HCT116 (cell line): ENCODE data around the gene SND1. TPM values are rescaled to one million over a fixed set of nuclear protein-coding genes. Genes with fewer than 3 reads are reported as not detected.

Experiments used
- ATAC-seq: fragments of 200-7000 bp; cut with Tn5 transposase; 2 replicates; pipeline ENCODE4 v1.9.1; 2020; ENCODE audit warnings: mild to moderate bottlenecking, moderate library complexity
- BruUV-seq: library from RNA; stranded (reverse); fragments of 400-500 nt; replicated peaks from 2 replicates; lab custom pipeline; 2021; lab: Mats Ljungman, UMichigan
- CTCF ChIA-PET: fragments of 300-600 bp; sonication (Branson Sonifier 250); formaldehyde crosslinking; loops from one replicate; lab custom pipeline; 2021; ENCODE audit warnings: antibody characterized with exemption; lab: Charles Lee
- POLR2A ChIA-PET: fragments of 300-600, 350-600 bp; sonication (Branson Sonifier 250); formaldehyde crosslinking; loops from one replicate; lab custom pipeline; 2021; ENCODE audit warnings: antibody characterized with exemption; lab: Charles Lee
- RAD21 ChIA-PET, 2 experiments: fragments of 300-600 bp; sonication (Branson Sonifier 250); formaldehyde crosslinking; loops; one replicate each; lab custom pipeline; 2023; ENCODE audit warnings: low total read pairs in 2 of 2; ENCODE audit not compliant: uncharacterized antibody in 2 of 2, unreplicated experiment in 2 of 2, low non-redundant PET in 1 of 2; lab: Charles Lee
- DNase-seq: peaks from one replicate; pipeline ENCODE4 v3.0.0-alpha.2; 2010; ENCODE audit warnings: low read depth, low spot score
- H2AFZ ChIP-seq: fragments of 200-600 bp; shearing (Covaris generic), sonication (generic); 2 replicates; pipeline ENCODE4 v1.6.1; 2017; ENCODE audit warnings: low read depth, mixed run types, mixed read lengths, antibody characterized with exemption, low read length; ENCODE audit not compliant: poor library complexity, severe bottlenecking
- H3K27ac ChIP-seq: 2 replicates; pipeline ENCODE4 v1.5.1; 2012; ENCODE audit warnings: low read depth, low read length
- H3K27me3 ChIP-seq: fragments of 200-600 bp; sonication (generic); 2 replicates; pipeline ENCODE4 v1.6.1; 2016; ENCODE audit warnings: mixed run types, low read length, mixed read lengths; ENCODE audit not compliant: insufficient read depth
- H3K36me3 ChIP-seq, 2 experiments: fragments of 200-500 bp in 1 of 2; fragments of 200-600 bp in 1 of 2; sonication (Bioruptor generic) in 1 of 2; sonication (generic) in 1 of 2; 2 replicates each; pipeline versions ENCODE4 v1.5.1 to v1.6.1; 2014 to 2016; ENCODE audit warnings: low read length in 2 of 2, inconsistent platforms in 1 of 2, mixed read lengths in 1 of 2, mixed run types in 1 of 2; ENCODE audit not compliant: insufficient read depth in 2 of 2, control insufficient read depth in 1 of 2
- H3K4me1 ChIP-seq, 2 experiments: fragments of 200-600 bp in 1 of 2; sonication (generic) in 1 of 2; 2 replicates each; pipeline versions ENCODE4 v1.5.1 to v1.6.1; 2012 to 2017; ENCODE audit warnings: low read length in 2 of 2, inconsistent platforms in 1 of 2, mild to moderate bottlenecking in 1 of 2, mixed read lengths in 1 of 2, mixed run types in 1 of 2, moderate library complexity in 1 of 2; ENCODE audit not compliant: insufficient read depth in 2 of 2, control insufficient read depth in 1 of 2
- H3K4me2 ChIP-seq: fragments of 200-600 bp; sonication (generic); 2 replicates; pipeline ENCODE4 v1.6.1; 2017; ENCODE audit warnings: mixed run types, low read length, mixed read lengths
- H3K4me3 ChIP-seq, 2 experiments: fragments of 200-600 bp in 1 of 2; sonication (generic) in 1 of 2; replicated peaks in 1 of 2; 2 replicates each; pipeline ENCODE4 v1.5.1; 2011 to 2016; ENCODE audit warnings: low read length in 2 of 2, control low read depth in 1 of 2, low read depth in 1 of 2, mild to moderate bottlenecking in 1 of 2, mixed read lengths in 1 of 2, mixed run types in 1 of 2
- H3K79me2 ChIP-seq: fragments of 200-600 bp; sonication (generic); 2 replicates; pipeline ENCODE4 v1.6.1; 2017; ENCODE audit warnings: mild to moderate bottlenecking, mixed run types, low read length, moderate library complexity, mixed read lengths; ENCODE audit not compliant: insufficient read depth
- H3K9ac ChIP-seq: fragments of 200-600 bp; sonication (generic); 2 replicates; pipeline ENCODE4 v1.6.1; 2016; ENCODE audit warnings: low read length, mixed read lengths
- H3K9me2 ChIP-seq: fragments of 200-600 bp; sonication (generic), shearing (Covaris generic); 2 replicates; pipeline ENCODE4 v1.6.1; 2017; ENCODE audit warnings: mixed run types, mild to moderate bottlenecking, moderate library complexity; ENCODE audit not compliant: insufficient read depth
- H3K9me3 ChIP-seq, 2 experiments: fragments of 200-500 bp in 1 of 2; fragments of 200-600 bp in 1 of 2; sonication (Bioruptor generic) in 1 of 2; sonication (generic) in 1 of 2; 2 replicates each; pipeline ENCODE4 v1.6.1; 2014 to 2017; ENCODE audit warnings: low read length in 2 of 2, mixed read lengths in 2 of 2, inconsistent platforms in 1 of 2, low read depth in 1 of 2, mild to moderate bottlenecking in 1 of 2, mixed run types in 1 of 2, moderate library complexity in 1 of 2; ENCODE audit not compliant: control insufficient read depth in 1 of 2, insufficient read depth in 1 of 2
- H4K20me1 ChIP-seq: fragments of 200-600 bp; sonication (generic), shearing (Covaris generic); 2 replicates; pipeline ENCODE4 v1.6.1; 2017; ENCODE audit warnings: mixed run types, mild to moderate bottlenecking, moderate library complexity; ENCODE audit not compliant: insufficient read depth
- EGR1 ChIP-seq: IDR thresholded peaks from 2 replicates; pipeline ENCODE4 v1.6.1; 2012; ENCODE audit warnings: low read depth
- ELF1 ChIP-seq: IDR thresholded peaks from 2 replicates; pipeline ENCODE4 v1.6.1; 2012; ENCODE audit warnings: low read depth, borderline replicate concordance
- EZH2 ChIP-seq: fragments of 200-600 bp; sonication (generic); IDR thresholded peaks from 2 replicates; pipeline ENCODE4 v1.6.1; 2017; ENCODE audit warnings: antibody characterized with exemption, mixed run types
- FOSL1 ChIP-seq: IDR thresholded peaks from 2 replicates; pipeline ENCODE4 v1.6.1; 2012; ENCODE audit warnings: low read depth
- JUND ChIP-seq: IDR thresholded peaks from 2 replicates; pipeline ENCODE4 v1.6.1; 2012
- POLR2AphosphoS5 ChIP-seq: IDR thresholded peaks from 2 replicates; pipeline ENCODE4 v1.6.1; 2011; ENCODE audit warnings: mild to moderate bottlenecking, low read depth, low read length, moderate library complexity
- SRF ChIP-seq: IDR thresholded peaks from 2 replicates; pipeline ENCODE4 v1.6.1; 2012; ENCODE audit warnings: low read depth
- YY1 ChIP-seq: IDR thresholded peaks from 2 replicates; pipeline ENCODE4 v1.6.1; 2011; ENCODE audit warnings: low read length, low read depth, moderate library complexity, mild to moderate bottlenecking; ENCODE audit not compliant: insufficient replicate concordance; ENCODE audit errors: extremely low read depth
- ZBTB33 ChIP-seq: IDR thresholded peaks from 2 replicates; pipeline ENCODE4 v1.6.1; 2011; ENCODE audit warnings: mild to moderate bottlenecking, low read length, moderate library complexity; ENCODE audit not compliant: insufficient replicate concordance; ENCODE audit errors: extremely low read depth
- ZNF274 ChIP-seq: fragments of 200-500 bp; sonication (Bioruptor generic); IDR thresholded peaks from 2 replicates; pipeline ENCODE4 v1.6.1; 2014; ENCODE audit warnings: mild to moderate bottlenecking, low read depth, low read length, inconsistent platforms
- intact Hi-C: fragments of 100-400 bp; cut with micrococcal nuclease; formaldehyde crosslinking; loops from 2 replicates; pipeline ENCODE4 v1.10.0; 2022
- total RNA-seq: library from RNA; stranded (reverse); gene quantifications from one replicate; pipeline ENCODE4 v1.2.1, GENCODE V29; 2021; ENCODE audit not compliant: unreplicated experiment
- TF ChIP-seq, protein P1 (sequence below): IDR thresholded peaks from 2 replicates; pipeline ENCODE4 v1.6.1; 2012
- TF ChIP-seq, protein P2 (sequence below), 3 experiments: fragments of 200-600 bp in 1 of 3; sonication (generic) in 1 of 3; IDR thresholded peaks in 2 of 3; conservative IDR thresholded peaks in 1 of 3; 2 replicates each; pipeline ENCODE4 v1.5.1; 2012 to 2017; ENCODE audit warnings: low read depth in 2 of 3, low read length in 2 of 3, antibody characterized with exemption in 1 of 3, borderline replicate concordance in 1 of 3, control low read depth in 1 of 3, mild to moderate bottlenecking in 1 of 3, mixed read lengths in 1 of 3, mixed run types in 1 of 3, moderate library complexity in 1 of 3; ENCODE audit not compliant: insufficient read depth in 1 of 3
- TF ChIP-seq, protein P3 (sequence below): IDR thresholded peaks from 2 replicates; pipeline ENCODE4 v1.6.1; 2012

SND1 gene
- total RNA-seq, 1 experiment from 2014 or later: 169 TPM

DNA sequence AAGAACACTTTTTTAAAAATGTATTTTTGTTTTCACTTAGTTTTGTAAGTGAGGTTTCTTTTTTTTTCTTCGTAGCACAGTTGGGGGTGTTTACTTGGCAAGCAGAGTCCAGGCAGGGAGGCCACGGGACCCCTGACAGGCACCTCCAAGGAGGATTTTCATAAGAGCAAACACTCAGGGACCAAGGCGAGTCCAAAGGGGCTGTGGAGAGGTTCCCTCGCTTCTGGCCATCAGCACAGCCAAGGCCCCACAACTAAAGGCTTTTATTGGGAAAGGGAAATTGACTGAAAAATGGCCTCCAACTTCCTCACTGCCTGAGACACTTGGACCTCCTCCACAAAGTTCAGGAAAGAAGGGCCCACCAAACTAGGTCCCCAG lies 205.5 kb downstream of the SND1 start:
- H3K36me3 ChIP-seq: 0 out of 4 replicates have a peak, but pooled peaks cover 0 to 3% of the 10 kb centered on the region in 2 experiments
- TF ChIP-seq POLR2AphosphoS5 (no peak), YY1 (no peak), EGR1 (no peak), ZBTB33 (no peak), FOSL1 (no peak), JUND (no peak), ELF1 (no peak), SRF (no peak), ZNF274 (no peak), EZH2 (no peak)
- TF ChIP-seq, protein P1, sequence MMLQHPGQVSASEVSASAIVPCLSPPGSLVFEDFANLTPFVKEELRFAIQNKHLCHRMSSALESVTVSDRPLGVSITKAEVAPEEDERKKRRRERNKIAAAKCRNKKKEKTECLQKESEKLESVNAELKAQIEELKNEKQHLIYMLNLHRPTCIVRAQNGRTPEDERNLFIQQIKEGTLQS: no peak
- TF ChIP-seq, protein P2, sequence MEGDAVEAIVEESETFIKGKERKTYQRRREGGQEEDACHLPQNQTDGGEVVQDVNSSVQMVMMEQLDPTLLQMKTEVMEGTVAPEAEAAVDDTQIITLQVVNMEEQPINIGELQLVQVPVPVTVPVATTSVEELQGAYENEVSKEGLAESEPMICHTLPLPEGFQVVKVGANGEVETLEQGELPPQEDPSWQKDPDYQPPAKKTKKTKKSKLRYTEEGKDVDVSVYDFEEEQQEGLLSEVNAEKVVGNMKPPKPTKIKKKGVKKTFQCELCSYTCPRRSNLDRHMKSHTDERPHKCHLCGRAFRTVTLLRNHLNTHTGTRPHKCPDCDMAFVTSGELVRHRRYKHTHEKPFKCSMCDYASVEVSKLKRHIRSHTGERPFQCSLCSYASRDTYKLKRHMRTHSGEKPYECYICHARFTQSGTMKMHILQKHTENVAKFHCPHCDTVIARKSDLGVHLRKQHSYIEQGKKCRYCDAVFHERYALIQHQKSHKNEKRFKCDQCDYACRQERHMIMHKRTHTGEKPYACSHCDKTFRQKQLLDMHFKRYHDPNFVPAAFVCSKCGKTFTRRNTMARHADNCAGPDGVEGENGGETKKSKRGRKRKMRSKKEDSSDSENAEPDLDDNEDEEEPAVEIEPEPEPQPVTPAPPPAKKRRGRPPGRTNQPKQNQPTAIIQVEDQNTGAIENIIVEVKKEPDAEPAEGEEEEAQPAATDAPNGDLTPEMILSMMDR (IDR thresholded peaks at IDR 0.05 in 2 of 3, conservative IDR thresholded peaks at IDR 0.05 in 1 of 3; ENCODE audit: borderline replicate concordance in 1 of 3, insufficient read depth in 1 of 3, low read depth in 2 of 3, low read length in 2 of 3): no peak
- TF ChIP-seq, protein P3, sequence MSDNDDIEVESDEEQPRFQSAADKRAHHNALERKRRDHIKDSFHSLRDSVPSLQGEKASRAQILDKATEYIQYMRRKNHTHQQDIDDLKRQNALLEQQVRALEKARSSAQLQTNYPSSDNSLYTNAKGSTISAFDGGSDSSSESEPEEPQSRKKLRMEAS: no peak
- no peak overlapping the region for H3K4me3 ChIP-seq
- BruUV-seq: no TSS peak
- POLR2A ChIA-PET: no interaction called here
- no peaks in the 10 kb centered on the region for H3K9me2 ChIP-seq
- H4K20me1 ChIP-seq: peaks cover 5% of the 10 kb centered on the region; the same call in 1 of the 2 replicates
- no peaks in the 10 kb centered on the region for H3K27me3 ChIP-seq
- no peaks in the 10 kb centered on the region for H3K9me3 ChIP-seq
- H3K27ac ChIP-seq: no peak overlapping the region
- no peak overlapping the region for H3K4me2 ChIP-seq
- CTCF ChIA-PET: no interaction called here
- RAD21 ChIA-PET: no interaction called here
- no peak for DNase-seq
- no peaks in the 10 kb centered on the region for H3K4me1 ChIP-seq
- no peak for ATAC-seq
- H2AFZ ChIP-seq: no peak overlapping the region
- intact Hi-C loops: no loop called here
- H3K9ac ChIP-seq: no peak overlapping the region
- H3K79me2 ChIP-seq: peaks cover 12% of the 10 kb centered on the region; the same call in 1 of the 2 replicates
